PC-9 (cell line): ENCODE results near the gene CYTH3. TPM values are rescaled to one million over a fixed set of nuclear protein-coding genes. Genes with fewer than 3 reads are reported as not detected.

Source experiments
- BruUV-seq: library from RNA; stranded (reverse); fragments of 400-500 nt; replicated peaks from 2 replicates; lab custom pipeline; 2021; lab: Mats Ljungman, UMichigan
- CTCF ChIA-PET: fragments of 300-600 bp; sonication (Branson Sonifier 250); formaldehyde crosslinking; loops from one replicate; lab custom pipeline; 2022; ENCODE audit warnings: antibody characterized with exemption; lab: Charles Lee
- POLR2A ChIA-PET: fragments of 300-600 bp; sonication (Branson Sonifier 250); formaldehyde crosslinking; loops from one replicate; lab custom pipeline; 2022; ENCODE audit warnings: antibody characterized with exemption; ENCODE audit not compliant: unreplicated experiment; lab: Charles Lee
- DNase-seq, 2 experiments: peaks; one replicate each; pipeline versions ENCODE4 v3.0.0 to v3.0.0-alpha.2; 2015 to 2022; ENCODE audit warnings: mixed read lengths in 1 of 2
- H2AFZ ChIP-seq: fragments of 200-600 bp; sonication (generic); 2 replicates; pipeline ENCODE4 v1.8.1; 2017; ENCODE audit warnings: antibody characterized with exemption
- H3F3A ChIP-seq: fragments of 200-600 bp; sonication (generic); 2 replicates; pipeline ENCODE4 v1.8.1; 2017; ENCODE audit warnings: antibody characterized with exemption, mild to moderate bottlenecking, low read depth; ENCODE audit not compliant: insufficient read depth
- H3K27ac ChIP-seq: fragments of 200-600 bp; sonication (generic); 2 replicates; pipeline ENCODE4 v1.6.1; 2016; ENCODE audit warnings: mixed run types
- H3K27me3 ChIP-seq: fragments of 200-600 bp; sonication (generic); 2 replicates; pipeline ENCODE4 v1.6.1; 2016; ENCODE audit warnings: low read depth, mixed run types; ENCODE audit not compliant: insufficient read depth
- H3K36me3 ChIP-seq: fragments of 200-600 bp; sonication (generic); 2 replicates; pipeline ENCODE4 v1.6.1; 2016; ENCODE audit warnings: low read depth, mixed run types
- H3K4me1 ChIP-seq: fragments of 200-600 bp; sonication (generic); replicated peaks from 2 replicates; pipeline ENCODE4 v1.6.1; 2016; ENCODE audit warnings: mixed run types; ENCODE audit not compliant: insufficient read depth
- H3K4me2 ChIP-seq: fragments of 200-600 bp; sonication (generic); 2 replicates; pipeline ENCODE4 v1.6.1; 2017; ENCODE audit warnings: mixed run types
- H3K4me3 ChIP-seq: fragments of 200-600 bp; sonication (generic); 2 replicates; pipeline ENCODE4 v1.6.1; 2016; ENCODE audit warnings: mixed run types
- H3K79me2 ChIP-seq: fragments of 200-600 bp; sonication (generic); 2 replicates; pipeline ENCODE4 v1.6.1; 2017; ENCODE audit warnings: low read depth, mixed run types
- H3K9me2 ChIP-seq: fragments of 200-600 bp; sonication (generic); 2 replicates; pipeline ENCODE4 v1.8.1; 2017; ENCODE audit warnings: mild to moderate bottlenecking; ENCODE audit not compliant: insufficient read depth
- H3K9me3 ChIP-seq: fragments of 200-600 bp; sonication (generic); 2 replicates; pipeline ENCODE4 v1.8.1; 2016; ENCODE audit warnings: low read depth; ENCODE audit not compliant: insufficient read depth
- H4K20me1 ChIP-seq: fragments of 200-600 bp; sonication (generic); 2 replicates; pipeline ENCODE4 v1.8.1; 2017; ENCODE audit not compliant: insufficient read depth
- EZH2 ChIP-seq: fragments of 200-600 bp; sonication (generic); IDR thresholded peaks from 2 replicates; pipeline ENCODE4 v1.8.0; 2017; ENCODE audit warnings: antibody characterized with exemption, low read depth
- intact Hi-C: fragments of 100-400 bp; cut with micrococcal nuclease; formaldehyde crosslinking; loops from one replicate; pipeline ENCODE4 v1.10.0; 2022; ENCODE audit not compliant: unreplicated experiment
- total RNA-seq: library from RNA; stranded (reverse); gene quantifications from 2 replicates; pipeline ENCODE4 v1.2.3, GENCODE V29; 2021
- TF ChIP-seq, protein P1 (sequence below): fragments of 200-600 bp; sonication (generic); conservative IDR thresholded peaks from 2 replicates; pipeline ENCODE4 v1.6.1; 2017; ENCODE audit warnings: mixed run types, antibody characterized with exemption, mild to moderate bottlenecking, moderate library complexity

The CYTH3 gene
- total RNA-seq, 1 experiment from 2014 or later: 84.4 TPM

- Histone ChIP-seq H3K27ac (no peak overlapping the region), H4K20me1 (no peaks in the 10 kb centered on the region), H3K4me2 (no peak overlapping the region), H3K9me3 (no peaks in the 10 kb centered on the region), H3K79me2 (no peaks in the 10 kb centered on the region), H3K36me3 (no peaks in the 10 kb centered on the region), H3K4me3 (no peak overlapping the region), H2AFZ (no peak overlapping the region), H3F3A (peaks cover 5% of the 10 kb centered on the region; the same call in 1 of the 2 replicates), H3K9me2 (no peaks in the 10 kb centered on the region), H3K4me1 (no peaks in the 10 kb centered on the region), H3K27me3 (no peaks in the 10 kb centered on the region)
- no TSS peak for BruUV-seq
- no peak for TF ChIP-seq EZH2
- TF ChIP-seq, protein P1, sequence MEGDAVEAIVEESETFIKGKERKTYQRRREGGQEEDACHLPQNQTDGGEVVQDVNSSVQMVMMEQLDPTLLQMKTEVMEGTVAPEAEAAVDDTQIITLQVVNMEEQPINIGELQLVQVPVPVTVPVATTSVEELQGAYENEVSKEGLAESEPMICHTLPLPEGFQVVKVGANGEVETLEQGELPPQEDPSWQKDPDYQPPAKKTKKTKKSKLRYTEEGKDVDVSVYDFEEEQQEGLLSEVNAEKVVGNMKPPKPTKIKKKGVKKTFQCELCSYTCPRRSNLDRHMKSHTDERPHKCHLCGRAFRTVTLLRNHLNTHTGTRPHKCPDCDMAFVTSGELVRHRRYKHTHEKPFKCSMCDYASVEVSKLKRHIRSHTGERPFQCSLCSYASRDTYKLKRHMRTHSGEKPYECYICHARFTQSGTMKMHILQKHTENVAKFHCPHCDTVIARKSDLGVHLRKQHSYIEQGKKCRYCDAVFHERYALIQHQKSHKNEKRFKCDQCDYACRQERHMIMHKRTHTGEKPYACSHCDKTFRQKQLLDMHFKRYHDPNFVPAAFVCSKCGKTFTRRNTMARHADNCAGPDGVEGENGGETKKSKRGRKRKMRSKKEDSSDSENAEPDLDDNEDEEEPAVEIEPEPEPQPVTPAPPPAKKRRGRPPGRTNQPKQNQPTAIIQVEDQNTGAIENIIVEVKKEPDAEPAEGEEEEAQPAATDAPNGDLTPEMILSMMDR: no peak
- intact Hi-C loops: no loop called here
- DNase-seq: no peak
- ChIA-PET POLR2A (no interaction called here), CTCF (no interaction called here)
Observed at GRCh38 chr7:6317797-6318438, 45.5 kb upstream of the CYTH3 start.

- no peak for TF ChIP-seq EZH2
- TF ChIP-seq, protein P1: no peak
- intact Hi-C loops: no loop called here
- no peaks in the 10 kb centered on the region for H3K9me3 ChIP-seq
- H3K27ac ChIP-seq: no peak overlapping the region
- no peak overlapping the region for H3K4me2 ChIP-seq
- H3K27me3 ChIP-seq: no peaks in the 10 kb centered on the region
- H3F3A ChIP-seq: peaks cover 5% of the 10 kb centered on the region; the same call in 1 of the 2 replicates
- H3K79me2 ChIP-seq: no peaks in the 10 kb centered on the region
- ChIA-PET CTCF (no interaction called here), POLR2A (no interaction called here)
- no peaks in the 10 kb centered on the region for H3K36me3 ChIP-seq
- no peak for DNase-seq
- H4K20me1 ChIP-seq: no peaks in the 10 kb centered on the region
- H3K9me2 ChIP-seq: no peaks in the 10 kb centered on the region
- no TSS peak for BruUV-seq
- H3K4me1 ChIP-seq: no peaks in the 10 kb centered on the region
- H2AFZ ChIP-seq: no peak overlapping the region
- H3K4me3 ChIP-seq: no peak overlapping the region
Observed at GRCh38 chr7:6316226-6316625, 43.8 kb upstream of the CYTH3 start.

DNA sequence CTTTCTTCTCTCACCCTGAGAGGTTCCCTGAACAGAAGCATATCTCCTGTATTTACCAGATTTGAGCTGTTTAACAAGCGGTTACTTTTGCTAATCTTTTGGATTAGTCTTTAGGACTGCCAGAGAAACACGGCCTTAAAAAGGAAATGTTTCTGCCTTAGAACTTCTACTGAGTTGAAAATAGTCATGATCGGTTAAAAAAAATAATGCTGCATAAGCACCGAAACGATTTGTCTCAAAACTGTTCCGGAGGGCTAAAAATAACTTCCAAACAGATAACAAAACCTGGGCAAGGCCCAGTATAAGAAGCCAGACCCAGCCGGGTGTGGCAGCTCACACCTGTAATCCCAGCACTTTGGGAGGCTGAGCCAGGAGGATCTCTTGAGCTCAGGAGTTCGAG, 43.3 kb upstream of the CYTH3 start:
- POLR2A ChIA-PET: no interaction called here
- BruUV-seq: no TSS peak

More for the DNA sequence above, 43.3 kb upstream of the CYTH3 start:
- no peaks in the 10 kb centered on the region for H3K27me3 ChIP-seq
- H3K9me3 ChIP-seq: no peaks in the 10 kb centered on the region
- no peak overlapping the region for H3K4me3 ChIP-seq
- CTCF ChIA-PET: no interaction called here
- no peak overlapping the region for H2AFZ ChIP-seq
- H3F3A ChIP-seq: peaks cover 5% of the 10 kb centered on the region; the same call in 1 of the 2 replicates
- intact Hi-C loops: no loop called here
- no peaks in the 10 kb centered on the region for H3K4me1 ChIP-seq
- H3K4me2 ChIP-seq: no peak overlapping the region
- no peaks in the 10 kb centered on the region for H3K9me2 ChIP-seq
- no peak for DNase-seq
- no peaks in the 10 kb centered on the region for H3K79me2 ChIP-seq
- no peak for TF ChIP-seq EZH2
- TF ChIP-seq, protein P1: no peak
- H4K20me1 ChIP-seq: no peaks in the 10 kb centered on the region
- H3K27ac ChIP-seq: no peak overlapping the region
- H3K36me3 ChIP-seq: no peaks in the 10 kb centered on the region
